ENCODE results near the gene GLI1. TPM values are rescaled to one million over a fixed set of nuclear protein-coding genes. Genes with fewer than 3 reads are reported as not detected.
A peak's percentile ranks its signal among the peaks of the same experiment; 100 is the strongest.

The GLI1 gene
- total RNA-seq, 1 donor from 2014 or later: 0.72 TPM

- peak; percentile 81 for ATAC-seq
These were observed 60.7 kb downstream of the GLI1 start, which contains the start of gene DDIT3 for GRCh38 chr12:57520053-57520818. TSS of gene DDIT3 (minus strand) at chr12:57520514. CDS start at chr12:57517406, 3,108 bp downstream.

GRCh38 chr12:57521525-57522010, 62.0 kb downstream of the GLI1 start:
- ATAC-seq: no peak

Other genes starting within 250 kb of the GLI1 start
- gene NXPH4, start 243.0 kb upstream of the GLI1 start, total RNA-seq: 6.7 TPM
- gene SHMT2, start 230.1 kb upstream of the GLI1 start, total RNA-seq: 126 TPM
- 1.1 TPM for gene STAC3, start 208.6 kb upstream of the GLI1 start, total RNA-seq
- 30.2 TPM for gene R3HDM2, start 28.7 kb upstream of the GLI1 start, total RNA-seq
- not detected for gene INHBC, start 25.0 kb upstream of the GLI1 start, total RNA-seq
- not detected for gene INHBE, start 4.5 kb upstream of the GLI1 start, total RNA-seq
- gene ARHGAP9, start 20.1 kb downstream of the GLI1 start, total RNA-seq: 2.0 TPM
- 130 TPM for gene MARS1, start 28.3 kb downstream of the GLI1 start, total RNA-seq
- 34.8 TPM for gene DDIT3, start 60.7 kb downstream of the GLI1 start, total RNA-seq
- gene MBD6, start 63.0 kb downstream of the GLI1 start, total RNA-seq: 50.5 TPM
- gene DCTN2, start 87.4 kb downstream of the GLI1 start, total RNA-seq: 105 TPM
- 0.16 TPM for gene KIF5A, start 90.3 kb downstream of the GLI1 start, total RNA-seq
- 35.8 TPM for gene PIP4K2C, start 131.4 kb downstream of the GLI1 start, total RNA-seq
- 4.1 TPM for gene DTX3, start 145.0 kb downstream of the GLI1 start, total RNA-seq
- 1.5 TPM for gene ARHGEF25, start 151.7 kb downstream of the GLI1 start, total RNA-seq
- gene B4GALNT1, start 173.4 kb downstream of the GLI1 start, total RNA-seq: 0.04 TPM
- 156 TPM for gene OS9, start 234.3 kb downstream of the GLI1 start, total RNA-seq